GM18498 (cell line): ENCODE measurements around the gene PCID2.

ENCODE experiments used
- ATAC-seq: cut with Tn5 transposase; IDR thresholded peaks from one replicate; pipeline ENCODE4 v1.9.1; 2021; ENCODE audit warnings: mild to moderate bottlenecking, moderate library complexity; ENCODE audit not compliant: unreplicated experiment

PCID2 gene

DNA sequence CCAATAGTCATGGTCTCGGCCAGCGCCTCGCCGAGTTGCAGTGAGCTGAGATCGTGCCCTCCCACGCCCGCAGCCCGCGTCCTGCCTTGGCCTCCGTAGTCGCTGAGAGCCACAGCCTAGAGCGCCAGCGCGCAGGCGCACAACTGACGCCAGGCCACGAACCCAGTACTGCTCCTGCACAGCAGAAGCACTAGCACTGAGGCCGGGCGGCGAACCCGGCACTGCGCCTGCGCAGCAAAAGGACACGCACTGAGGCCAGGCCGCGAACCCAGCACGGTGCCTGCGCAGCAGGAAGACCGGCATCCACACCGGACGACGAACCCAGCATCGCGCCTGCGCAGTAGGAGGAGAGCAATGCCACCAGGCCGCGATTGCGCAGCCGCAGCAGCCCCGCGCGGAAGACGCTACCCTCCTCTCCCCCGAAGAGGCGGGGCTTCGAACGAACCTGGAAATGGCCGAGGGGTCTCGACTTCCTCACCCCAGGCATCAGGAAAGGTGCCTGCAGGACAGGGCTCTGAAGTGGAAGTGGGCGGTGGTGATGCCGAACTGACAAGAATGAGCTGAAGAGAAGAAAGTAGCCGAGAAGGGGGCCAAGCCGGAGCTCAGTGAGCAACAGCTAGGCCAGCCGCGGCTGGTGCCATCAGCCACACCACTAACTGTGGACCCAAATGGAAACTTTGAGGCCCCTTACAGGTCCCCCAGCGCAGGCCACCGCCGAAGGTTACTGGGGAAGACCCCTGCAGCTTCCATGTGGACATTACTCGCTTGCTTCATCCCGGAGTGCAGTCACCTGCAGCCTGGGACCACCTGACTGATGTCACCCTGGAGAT, 78.3 kb downstream of the PCID2 start:
- no peak for ATAC-seq

GRCh38 chr13:113129480-113129879, 79.0 kb downstream of the PCID2 start:
- no peak for ATAC-seq
